Measurements from ENCODE around the gene ONECUT1.

Gene ONECUT1

GRCh38 chr15:52738311-52738710 lies 51.8 kb downstream of the ONECUT1 start:
- TF ChIP-seq EZH2phosphoT487 (IDR thresholded peaks at IDR 0.05; ENCODE audit: borderline replicate concordance) (no peak), CTCF (conservative IDR thresholded peaks at IDR 0.05; ENCODE audit: low read length) (no peak)
- no peaks in the 10 kb centered on the region for H3K27me3 ChIP-seq (ENCODE audit: insufficient read depth, low read length, poor library complexity, severe bottlenecking)
- no peaks in the 10 kb centered on the region for H4K20me1 ChIP-seq (ENCODE audit: insufficient read depth, low read length, poor library complexity, severe bottlenecking)
- no peak overlapping the region for H3K9ac ChIP-seq (ENCODE audit: low read depth, low read length, poor library complexity, severe bottlenecking)
- H3K9me3 ChIP-seq (ENCODE audit: insufficient read depth, low read depth, low read length) = no peaks in the 10 kb centered on the region
- H3K9me2 ChIP-seq (replicated peaks; ENCODE audit: low read depth, low read length) = no peaks in the 10 kb centered on the region
- no peak overlapping the region for H2AFZ ChIP-seq (ENCODE audit: low read length)
- H3F3A ChIP-seq (ENCODE audit: low read depth) = no peaks in the 10 kb centered on the region
- H3K79me2 ChIP-seq (ENCODE audit: insufficient read depth, low read length) = no peaks in the 10 kb centered on the region
- H3K4me3 ChIP-seq (ENCODE audit: low read length, poor library complexity, severe bottlenecking) = no peak overlapping the region
- H3K36me3 ChIP-seq (ENCODE audit: insufficient read depth, low read length) = no peaks in the 10 kb centered on the region
- H3K4me2 ChIP-seq (ENCODE audit: low read depth, low read length, poor library complexity, severe bottlenecking) = no peak overlapping the region
- no peaks in the 10 kb centered on the region for H3K4me1 ChIP-seq (ENCODE audit: insufficient read depth, low read length, poor library complexity, severe bottlenecking)

GRCh38 chr15:52737720-52738119 lies 52.4 kb downstream of the ONECUT1 start:
- Histone ChIP-seq H3F3A (ENCODE audit: low read depth) (no peaks in the 10 kb centered on the region), H3K9ac (ENCODE audit: low read depth, low read length, poor library complexity, severe bottlenecking) (no peak overlapping the region), H3K79me2 (ENCODE audit: insufficient read depth, low read length) (no peaks in the 10 kb centered on the region), H3K9me2 (replicated peaks; ENCODE audit: low read depth, low read length) (no peaks in the 10 kb centered on the region), H3K4me1 (ENCODE audit: insufficient read depth, low read length, poor library complexity, severe bottlenecking) (no peaks in the 10 kb centered on the region), H3K4me3 (ENCODE audit: low read length, poor library complexity, severe bottlenecking) (no peak overlapping the region), H3K9me3 (ENCODE audit: insufficient read depth, low read depth, low read length) (no peaks in the 10 kb centered on the region), H3K36me3 (ENCODE audit: insufficient read depth, low read length) (no peaks in the 10 kb centered on the region), H4K20me1 (ENCODE audit: insufficient read depth, low read length, poor library complexity, severe bottlenecking) (no peaks in the 10 kb centered on the region), H2AFZ (ENCODE audit: low read length) (no peak overlapping the region), H3K27me3 (ENCODE audit: insufficient read depth, low read length, poor library complexity, severe bottlenecking) (no peaks in the 10 kb centered on the region), H3K4me2 (ENCODE audit: low read depth, low read length, poor library complexity, severe bottlenecking) (no peak overlapping the region)
- no peak for TF ChIP-seq EZH2phosphoT487 (IDR thresholded peaks at IDR 0.05; ENCODE audit: borderline replicate concordance)
- no peak for TF ChIP-seq CTCF (conservative IDR thresholded peaks at IDR 0.05; ENCODE audit: low read length)

GRCh38 chr15:52735231-52736089 lies 54.7 kb downstream of the ONECUT1 start:
- no peak overlapping the region for H3K4me3 ChIP-seq (ENCODE audit: low read length, poor library complexity, severe bottlenecking)
- no peaks in the 10 kb centered on the region for H3K36me3 ChIP-seq (ENCODE audit: insufficient read depth, low read length)
- H3K9ac ChIP-seq (ENCODE audit: low read depth, low read length, poor library complexity, severe bottlenecking) = no peak overlapping the region
- H3K79me2 ChIP-seq (ENCODE audit: insufficient read depth, low read length) = no peaks in the 10 kb centered on the region
- no peak overlapping the region for H2AFZ ChIP-seq (ENCODE audit: low read length)
- TF ChIP-seq CTCF (conservative IDR thresholded peaks at IDR 0.05; ENCODE audit: low read length) = peak; percentile 89
- TF ChIP-seq EZH2phosphoT487 (IDR thresholded peaks at IDR 0.05; ENCODE audit: borderline replicate concordance) = no peak
- H4K20me1 ChIP-seq (ENCODE audit: insufficient read depth, low read length, poor library complexity, severe bottlenecking) = no peaks in the 10 kb centered on the region
- no peaks in the 10 kb centered on the region for H3K9me2 ChIP-seq (replicated peaks; ENCODE audit: low read depth, low read length)
- H3F3A ChIP-seq (ENCODE audit: low read depth) = no peaks in the 10 kb centered on the region
- no peaks in the 10 kb centered on the region for H3K4me1 ChIP-seq (ENCODE audit: insufficient read depth, low read length, poor library complexity, severe bottlenecking)
- no peak overlapping the region for H3K4me2 ChIP-seq (ENCODE audit: low read depth, low read length, poor library complexity, severe bottlenecking)
- no peaks in the 10 kb centered on the region for H3K9me3 ChIP-seq (ENCODE audit: insufficient read depth, low read depth, low read length)
- no peaks in the 10 kb centered on the region for H3K27me3 ChIP-seq (ENCODE audit: insufficient read depth, low read length, poor library complexity, severe bottlenecking)

Measured in Loucy (cell line).